HepG2 (cell line): ENCODE results near the gene YY1. TPM values are rescaled to one million over a fixed set of nuclear protein-coding genes. Genes with fewer than 3 reads are reported as not detected.

ENCODE experiments used
- CEBPZ ChIP-seq: IDR thresholded peaks from 2 replicates; pipeline ENCODE4 v1.6.1; 2012; ENCODE audit warnings: low read length, improper control_type of control experiment
- EHMT2 ChIP-seq: fragments of 200-600 bp; sonication (generic); IDR thresholded peaks from 2 replicates; pipeline ENCODE4 v1.7.0; 2017; ENCODE audit warnings: antibody characterized with exemption, low read depth, low read length, borderline replicate concordance
- ELF1 ChIP-seq: sonication (generic); formaldehyde crosslinking; IDR thresholded peaks from 2 replicates; pipeline ENCODE4 v1.4.0; 2020; ENCODE audit warnings: missing genetic modification reagents
- MTA1 ChIP-seq: sonication (generic); formaldehyde crosslinking; IDR thresholded peaks from 2 replicates; pipeline ENCODE4 v1.4.0; 2020; ENCODE audit warnings: missing genetic modification reagents, mild to moderate bottlenecking, borderline replicate concordance
- PHF5A ChIP-seq: IDR thresholded peaks from one replicate; pipeline ENCODE4 v1.6.1; 2018; ENCODE audit warnings: low read depth, missing genetic modification reagents; ENCODE audit not compliant: unreplicated experiment
- SSRP1 ChIP-seq: IDR thresholded peaks from 2 replicates; pipeline ENCODE4 v1.6.1; 2016; ENCODE audit warnings: control low read depth
- USF2 ChIP-seq, 2 experiments: sonication (generic) in 1 of 2; formaldehyde crosslinking in 1 of 2; IDR thresholded peaks; 2 replicates each; pipeline versions ENCODE4 v1.5.1 to v1.6.1; 2011 to 2020; ENCODE audit warnings: borderline replicate concordance in 1 of 2, low read depth in 1 of 2, low read length in 1 of 2, mild to moderate bottlenecking in 1 of 2, missing genetic modification reagents in 1 of 2, moderate library complexity in 1 of 2
- ZBTB14 ChIP-seq: sonication (generic); formaldehyde crosslinking; IDR thresholded peaks from 2 replicates; pipeline ENCODE4 v1.4.0; 2020; ENCODE audit warnings: missing genetic modification reagents
- ZFX ChIP-seq: sonication (generic); formaldehyde crosslinking; IDR thresholded peaks from 2 replicates; pipeline ENCODE4 v1.4.0; 2020; ENCODE audit warnings: mild to moderate bottlenecking, low read depth, missing genetic modification reagents, moderate library complexity
- ZNF337 ChIP-seq: sonication (generic); formaldehyde crosslinking; IDR thresholded peaks from 2 replicates; pipeline ENCODE4 v1.5.1; 2020; ENCODE audit warnings: missing genetic modification reagents, low read depth, mild to moderate bottlenecking, borderline replicate concordance
- ZNF441 ChIP-seq: sonication (generic); formaldehyde crosslinking; IDR thresholded peaks from 2 replicates; pipeline ENCODE4 v1.7.0; 2021; ENCODE audit warnings: missing genetic modification reagents, borderline replicate concordance
- ZNF607 ChIP-seq: sonication (generic); formaldehyde crosslinking; IDR thresholded peaks from 2 replicates; pipeline ENCODE4 v1.5.1; 2020; ENCODE audit warnings: missing genetic modification reagents, mild to moderate bottlenecking, borderline replicate concordance
- ZNF703 ChIP-seq: sonication (generic); formaldehyde crosslinking; IDR thresholded peaks from 2 replicates; pipeline ENCODE4 v1.5.1; 2020; ENCODE audit warnings: missing genetic modification reagents, mild to moderate bottlenecking, moderate library complexity, borderline replicate concordance
- ZNF775 ChIP-seq: sonication (generic); formaldehyde crosslinking; IDR thresholded peaks from 2 replicates; pipeline ENCODE4 v1.4.0; 2020; ENCODE audit warnings: missing genetic modification reagents, mild to moderate bottlenecking, moderate library complexity, borderline replicate concordance
- ZNF816 ChIP-seq: sonication (generic); formaldehyde crosslinking; IDR thresholded peaks from 2 replicates; pipeline ENCODE4 v1.8.0; 2022; ENCODE audit warnings: missing genetic modification reagents, mild to moderate bottlenecking, borderline replicate concordance
- polyA plus RNA-seq, 8 experiments: library from polyadenylated mRNA; depleted of rRNA in 3 of 8; stranded (reverse) in 7 of 8; unstranded in 1 of 8; fragments of >200 nt; fragmentation: Illumina TruSeq in 4 of 8; extraction: Trizol in 4 of 8; gene quantifications; 2 replicates each; pipeline versions ENCODE4 v1.2.1 to v1.2.3, GENCODE V29; 2011 to 2016; ENCODE audit warnings: low read depth in 4 of 8, missing spikeins in 1 of 8, mixed read lengths in 1 of 8; ENCODE audit not compliant: insufficient read depth in 1 of 8
- total RNA-seq, 5 experiments: library from RNA; depleted of rRNA; stranded (reverse); fragments of >200 nt; fragmentation: Illumina TruSeq; extraction: Trizol; gene quantifications; 2 replicates each; pipeline ENCODE4 v1.2.3, GENCODE V29; 2016; ENCODE audit warnings: low read depth in 1 of 5
- TF ChIP-seq, protein P1 (sequence below): sonication (generic); formaldehyde crosslinking; IDR thresholded peaks from 2 replicates; pipeline ENCODE4 v1.4.0; 2020; ENCODE audit warnings: missing genetic modification reagents
- TF ChIP-seq, protein P2 (sequence below): fragments of 450-650 bp; IDR thresholded peaks from 2 replicates; pipeline ENCODE4 v1.6.1; 2017; ENCODE audit warnings: mild to moderate bottlenecking

Gene YY1
- total and polyA plus RNA-seq, 2 of the 13 experiments (the other 11 are each of a cell fraction or from before 2014, with no cell fraction given), result 29.4 to 68.1 TPM

- no peak for TF ChIP-seq ZNF816
- TF ChIP-seq SSRP1 (CRISPR knock-in tag), result no peak
- TF ChIP-seq MTA1 (CRISPR knock-in tag), result peak; percentile 72; the same call in 1 of the 2 replicates
- TF ChIP-seq ZBTB14, result no peak
- TF ChIP-seq CEBPZ, result no peak
- no peak; the same call in 1 of the 2 replicates for TF ChIP-seq ELF1
- TF ChIP-seq ZNF703 (CRISPR knock-in tag), result no peak
- TF ChIP-seq ZNF441 (CRISPR knock-in tag), result no peak
- no peak for TF ChIP-seq USF2 (IDR thresholded peaks at IDR 0.05; ENCODE audit: low read depth, low read length)
- TF ChIP-seq USF2 (CRISPR knock-in tag; IDR thresholded peaks at IDR 0.05; ENCODE audit: borderline replicate concordance), result no peak
- TF ChIP-seq ZFX (CRISPR knock-in tag), result peak; percentile 87
- TF ChIP-seq, protein P1, sequence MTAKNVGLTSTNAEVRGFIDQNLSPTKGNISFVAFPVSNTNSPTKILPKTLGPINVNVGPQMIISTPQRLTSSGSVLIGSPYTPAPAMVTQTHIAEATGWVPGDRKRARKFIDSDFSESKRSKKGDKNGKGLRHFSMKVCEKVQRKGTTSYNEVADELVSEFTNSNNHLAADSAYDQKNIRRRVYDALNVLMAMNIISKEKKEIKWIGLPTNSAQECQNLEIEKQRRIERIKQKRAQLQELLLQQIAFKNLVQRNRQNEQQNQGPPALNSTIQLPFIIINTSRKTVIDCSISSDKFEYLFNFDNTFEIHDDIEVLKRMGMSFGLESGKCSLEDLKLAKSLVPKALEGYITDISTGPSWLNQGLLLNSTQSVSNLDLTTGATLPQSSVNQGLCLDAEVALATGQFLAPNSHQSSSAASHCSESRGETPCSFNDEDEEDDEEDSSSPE (CRISPR knock-in tag), result no peak
- TF ChIP-seq ZNF337 (CRISPR knock-in tag), result 0 out of 2 replicates have a peak, but pooled peaks have one; percentile 46
- no peak for TF ChIP-seq PHF5A (CRISPR knock-in tag)
- TF ChIP-seq ZNF607, result no peak
- TF ChIP-seq, protein P2, sequence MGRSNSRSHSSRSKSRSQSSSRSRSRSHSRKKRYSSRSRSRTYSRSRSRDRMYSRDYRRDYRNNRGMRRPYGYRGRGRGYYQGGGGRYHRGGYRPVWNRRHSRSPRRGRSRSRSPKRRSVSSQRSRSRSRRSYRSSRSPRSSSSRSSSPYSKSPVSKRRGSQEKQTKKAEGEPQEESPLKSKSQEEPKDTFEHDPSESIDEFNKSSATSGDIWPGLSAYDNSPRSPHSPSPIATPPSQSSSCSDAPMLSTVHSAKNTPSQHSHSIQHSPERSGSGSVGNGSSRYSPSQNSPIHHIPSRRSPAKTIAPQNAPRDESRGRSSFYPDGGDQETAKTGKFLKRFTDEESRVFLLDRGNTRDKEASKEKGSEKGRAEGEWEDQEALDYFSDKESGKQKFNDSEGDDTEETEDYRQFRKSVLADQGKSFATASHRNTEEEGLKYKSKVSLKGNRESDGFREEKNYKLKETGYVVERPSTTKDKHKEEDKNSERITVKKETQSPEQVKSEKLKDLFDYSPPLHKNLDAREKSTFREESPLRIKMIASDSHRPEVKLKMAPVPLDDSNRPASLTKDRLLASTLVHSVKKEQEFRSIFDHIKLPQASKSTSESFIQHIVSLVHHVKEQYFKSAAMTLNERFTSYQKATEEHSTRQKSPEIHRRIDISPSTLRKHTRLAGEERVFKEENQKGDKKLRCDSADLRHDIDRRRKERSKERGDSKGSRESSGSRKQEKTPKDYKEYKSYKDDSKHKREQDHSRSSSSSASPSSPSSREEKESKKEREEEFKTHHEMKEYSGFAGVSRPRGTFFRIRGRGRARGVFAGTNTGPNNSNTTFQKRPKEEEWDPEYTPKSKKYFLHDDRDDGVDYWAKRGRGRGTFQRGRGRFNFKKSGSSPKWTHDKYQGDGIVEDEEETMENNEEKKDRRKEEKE, result no peak
- no peak for TF ChIP-seq EHMT2
- TF ChIP-seq ZNF775, result no peak
These were observed 89.7 kb downstream of the YY1 start (continued) for GRCh38 chr14:100328495-100329163.
